Neural crest cell (in vitro differentiated cells): ENCODE results near the gene CHCHD6. TPM values are rescaled to one million over a fixed set of nuclear protein-coding genes. Genes with fewer than 3 reads are reported as not detected.

Experiments used
- DNase-seq: peaks from one replicate; pipeline ENCODE4 v3.0.0; 2021; ENCODE audit warnings: low read depth, mixed read lengths, low spot score
- H3K27ac Mint-ChIP-seq: one replicate; pipeline ENCODE4 v1.8.0; 2021; ENCODE audit warnings: mild to moderate bottlenecking, mixed read lengths; ENCODE audit not compliant: unreplicated experiment
- H3K27me3 Mint-ChIP-seq: 2 replicates; pipeline ENCODE4 v1.8.0; 2021; ENCODE audit warnings: low read depth, mild to moderate bottlenecking, mixed read lengths
- H3K36me3 Mint-ChIP-seq: 2 replicates; pipeline ENCODE4 v1.8.0; 2021; ENCODE audit warnings: low read depth, mild to moderate bottlenecking, mixed read lengths
- H3K4me1 Mint-ChIP-seq: 2 replicates; pipeline ENCODE4 v1.8.0; 2021; ENCODE audit warnings: mixed read lengths
- H3K4me3 Mint-ChIP-seq: one replicate; pipeline ENCODE4 v1.8.0; 2021; ENCODE audit warnings: mild to moderate bottlenecking, mixed read lengths
- H3K9me3 Mint-ChIP-seq: 2 replicates; pipeline ENCODE4 v1.8.0; 2021; ENCODE audit warnings: mixed read lengths
- total RNA-seq: library from RNA; stranded (reverse); gene quantifications from 2 replicates; pipeline ENCODE4 v1.2.1, GENCODE V29; 2021
- TF ChIP-seq, protein P1 (sequence below): fragments of 200-600 bp; sonication (generic); conservative IDR thresholded peaks from 2 replicates; pipeline ENCODE4 v1.5.0; 2021; ENCODE audit warnings: antibody characterized with exemption, mild to moderate bottlenecking

Gene CHCHD6
- total RNA-seq, 1 donor from 2014 or later: 32.9 TPM

DNA sequence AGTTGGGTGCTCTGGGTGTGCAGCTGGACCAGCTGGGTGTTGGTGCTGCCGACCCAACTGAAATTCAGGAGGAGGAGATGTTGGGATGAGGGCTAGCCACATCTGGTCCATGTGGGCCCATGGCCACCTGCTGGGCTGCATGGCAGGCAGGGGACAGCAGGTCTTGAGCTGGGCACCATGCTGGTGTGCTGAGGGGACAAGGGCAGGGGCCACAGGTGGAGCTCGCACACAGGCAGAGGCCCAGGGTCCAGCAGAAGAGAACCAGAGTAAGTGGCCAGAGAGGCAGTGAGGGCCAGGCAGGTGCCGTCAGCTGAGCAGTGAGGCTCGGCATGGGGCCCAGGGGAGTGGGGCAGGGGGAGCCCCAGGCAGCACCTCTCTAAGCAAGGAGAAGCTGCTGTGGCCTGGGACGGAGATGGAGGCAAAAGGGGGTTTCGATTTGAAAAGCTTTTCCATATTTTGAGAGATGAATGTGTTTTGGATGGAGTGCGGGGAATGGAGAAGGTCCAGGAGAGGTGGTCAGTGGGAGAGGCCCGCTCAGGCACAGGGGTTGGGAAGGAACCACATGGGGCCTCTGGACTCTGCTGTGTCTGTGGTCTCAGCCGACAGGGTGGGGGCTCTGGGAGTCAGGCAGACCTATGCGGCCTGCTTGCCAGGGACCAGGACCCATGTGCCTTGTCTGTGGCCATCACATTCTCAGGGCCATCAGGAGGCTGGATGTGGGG is 248.4 kb downstream of the CHCHD6 start:
- Mint-ChIP-seq H3K27me3 (no peaks in the 10 kb centered on the region), H3K9me3 (no peaks in the 10 kb centered on the region), H3K4me3 (no peak overlapping the region), H3K4me1 (no peaks in the 10 kb centered on the region), H3K36me3 (no peaks in the 10 kb centered on the region), H3K27ac (no peak overlapping the region)
- TF ChIP-seq, protein P1, sequence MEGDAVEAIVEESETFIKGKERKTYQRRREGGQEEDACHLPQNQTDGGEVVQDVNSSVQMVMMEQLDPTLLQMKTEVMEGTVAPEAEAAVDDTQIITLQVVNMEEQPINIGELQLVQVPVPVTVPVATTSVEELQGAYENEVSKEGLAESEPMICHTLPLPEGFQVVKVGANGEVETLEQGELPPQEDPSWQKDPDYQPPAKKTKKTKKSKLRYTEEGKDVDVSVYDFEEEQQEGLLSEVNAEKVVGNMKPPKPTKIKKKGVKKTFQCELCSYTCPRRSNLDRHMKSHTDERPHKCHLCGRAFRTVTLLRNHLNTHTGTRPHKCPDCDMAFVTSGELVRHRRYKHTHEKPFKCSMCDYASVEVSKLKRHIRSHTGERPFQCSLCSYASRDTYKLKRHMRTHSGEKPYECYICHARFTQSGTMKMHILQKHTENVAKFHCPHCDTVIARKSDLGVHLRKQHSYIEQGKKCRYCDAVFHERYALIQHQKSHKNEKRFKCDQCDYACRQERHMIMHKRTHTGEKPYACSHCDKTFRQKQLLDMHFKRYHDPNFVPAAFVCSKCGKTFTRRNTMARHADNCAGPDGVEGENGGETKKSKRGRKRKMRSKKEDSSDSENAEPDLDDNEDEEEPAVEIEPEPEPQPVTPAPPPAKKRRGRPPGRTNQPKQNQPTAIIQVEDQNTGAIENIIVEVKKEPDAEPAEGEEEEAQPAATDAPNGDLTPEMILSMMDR: no peak
- no peak for DNase-seq

DNA sequence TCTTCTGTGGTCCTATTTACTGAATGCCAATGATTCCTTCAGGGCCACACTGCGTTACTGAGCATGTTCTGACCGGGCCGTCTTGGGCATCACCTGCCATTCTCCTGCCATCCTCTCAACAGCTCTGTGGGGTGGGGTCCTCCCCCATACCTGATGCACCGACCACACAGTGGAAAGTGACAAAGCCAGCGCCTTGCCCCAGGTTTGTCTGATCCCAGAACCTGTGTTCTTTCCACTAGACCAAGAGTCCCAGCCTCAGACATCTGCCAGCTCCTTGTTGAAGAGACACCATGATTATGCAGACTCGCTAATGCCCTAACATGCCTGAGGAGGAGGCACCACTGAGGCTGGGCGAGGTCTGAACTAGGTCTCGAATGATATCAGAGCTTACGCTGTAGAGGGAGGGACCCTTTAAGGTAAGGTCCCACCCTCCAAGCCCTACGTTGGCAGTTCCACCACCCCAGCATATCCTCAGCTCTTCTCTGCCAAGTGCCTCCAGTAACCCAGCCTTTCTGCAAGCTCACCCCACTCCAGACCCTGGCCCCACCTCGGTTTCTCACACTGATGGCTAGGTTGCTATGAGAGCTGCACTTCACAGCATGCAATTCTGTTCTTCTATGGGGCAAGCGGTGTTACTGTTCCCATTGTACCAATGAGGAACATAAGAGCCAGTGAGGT is 249.1 kb downstream of the CHCHD6 start:
- Mint-ChIP-seq H3K27ac (no peak overlapping the region), H3K9me3 (no peaks in the 10 kb centered on the region), H3K27me3 (no peaks in the 10 kb centered on the region), H3K36me3 (no peaks in the 10 kb centered on the region), H3K4me3 (no peak overlapping the region), H3K4me1 (no peaks in the 10 kb centered on the region)
- TF ChIP-seq, protein P1: no peak
- DNase-seq: no peak

DNA sequence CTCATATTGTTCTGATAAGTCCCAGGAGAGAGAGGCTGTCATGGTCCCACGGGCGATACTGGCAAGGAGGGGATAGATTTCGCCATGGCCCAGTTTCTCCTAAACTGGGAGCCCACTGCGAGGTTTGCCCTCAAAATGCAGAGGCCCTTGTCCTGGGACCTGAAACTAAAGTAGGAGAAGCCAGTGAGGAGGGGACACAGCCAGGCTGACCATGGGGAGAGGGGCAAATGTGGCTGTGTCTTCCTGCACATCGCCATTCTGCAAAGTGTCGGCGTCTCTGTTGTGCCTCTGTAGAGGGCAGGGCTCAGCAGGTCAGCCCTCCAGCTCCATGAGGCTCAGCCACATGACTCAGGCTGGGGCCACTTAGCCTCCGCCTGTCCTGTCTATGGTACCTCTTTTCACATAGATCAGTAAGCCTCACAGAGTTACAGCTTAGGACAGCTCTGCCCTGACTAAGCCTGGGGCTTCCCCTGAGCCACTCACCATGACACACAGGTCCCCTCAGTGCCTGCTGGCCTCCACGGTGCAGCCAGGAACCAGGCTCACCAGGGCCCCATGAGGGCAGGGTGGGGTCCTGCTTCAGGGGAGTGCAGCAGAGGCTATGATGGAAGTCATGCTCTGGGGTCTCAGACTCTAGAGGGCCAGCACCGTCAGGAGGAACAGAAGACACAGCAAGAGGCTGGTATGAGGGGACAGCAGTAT is 250.3 kb downstream of the CHCHD6 start:
- Mint-ChIP-seq H3K4me3 (no peak overlapping the region), H3K4me1 (peaks cover 4% of the 10 kb centered on the region), H3K27me3 (no peaks in the 10 kb centered on the region), H3K9me3 (no peaks in the 10 kb centered on the region), H3K36me3 (no peaks in the 10 kb centered on the region), H3K27ac (no peak overlapping the region)
- no peak for DNase-seq
- TF ChIP-seq, protein P1: no peak

GRCh38 chr3:126955004-126955790 is 251.2 kb downstream of the CHCHD6 start:
- TF ChIP-seq, protein P1: no peak
- Mint-ChIP-seq H3K4me1 (peaks cover 10% of the 10 kb centered on the region), H3K9me3 (no peaks in the 10 kb centered on the region), H3K27me3 (no peaks in the 10 kb centered on the region), H3K36me3 (no peaks in the 10 kb centered on the region), H3K27ac (no peak overlapping the region), H3K4me3 (no peak overlapping the region)
- DNase-seq: no peak

DNA sequence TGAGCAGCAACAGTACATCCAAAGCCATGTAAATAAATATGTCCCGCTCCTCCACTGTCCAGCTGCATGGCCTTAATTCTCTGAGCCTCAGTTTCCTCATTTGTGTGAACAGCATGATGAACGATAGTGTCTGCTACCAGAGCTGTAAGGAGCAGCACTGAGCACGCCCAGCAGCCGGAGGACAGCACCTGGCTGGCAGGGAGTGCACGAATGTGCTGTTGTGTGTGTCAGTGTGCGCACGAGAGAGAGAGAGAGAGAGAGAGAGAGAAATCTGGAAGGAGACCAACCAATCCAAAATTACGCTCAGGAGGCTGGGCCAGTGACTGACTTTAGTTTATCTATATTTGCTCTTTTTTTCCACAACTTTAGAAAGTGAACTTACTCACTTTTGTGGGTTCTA is 252.3 kb downstream of the CHCHD6 start:
- Mint-ChIP-seq H3K9me3 (no peaks in the 10 kb centered on the region), H3K27ac (no peak overlapping the region), H3K4me3 (no peak overlapping the region), H3K4me1 (peaks cover 19% of the 10 kb centered on the region), H3K36me3 (no peaks in the 10 kb centered on the region), H3K27me3 (no peaks in the 10 kb centered on the region)
- TF ChIP-seq, protein P1: no peak
- no peak for DNase-seq
